ENCODE data around the gene DIDO1.
"Not testable (repeated sequence)": the region's sequence is repeated elsewhere in the genome, so short reads cannot be mapped to it uniquely, and the experiment has no call there.

GRCh38 chr20:62848917-62849316 is 77.4 kb downstream of the DIDO1 start:
- TF ChIP-seq CTCF (IDR thresholded peaks at IDR 0.05); ZFX (IDR thresholded peaks at IDR 0.05; ENCODE audit: borderline replicate concordance): not testable (repeated sequence)
